ENCODE data around the gene TXNDC2. TPM values are rescaled to one million over a fixed set of nuclear protein-coding genes. Genes with fewer than 3 reads are reported as not detected.

The TXNDC2 gene
- total RNA-seq, 1 donor from 2014 or later = 0.07 TPM

DNA sequence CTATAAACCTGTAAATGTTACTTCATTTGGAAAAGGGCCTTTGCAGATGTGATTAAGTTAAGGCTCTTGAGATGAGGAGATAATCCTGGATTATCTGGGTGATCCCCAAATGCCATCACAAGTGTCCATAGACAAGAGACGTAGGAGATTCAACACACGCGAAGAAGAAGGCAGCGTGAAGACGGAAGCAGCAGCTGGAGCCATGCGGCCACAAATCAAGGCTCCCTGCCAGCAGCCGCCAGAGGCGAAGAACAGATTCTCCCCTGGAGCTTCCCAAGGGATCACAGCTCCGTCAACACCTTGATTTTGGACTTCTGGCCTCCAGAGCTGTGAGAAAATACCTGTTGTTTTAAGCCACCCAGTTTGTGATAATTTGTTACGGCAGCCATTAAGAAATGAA lies 17.1 kb downstream of the TXNDC2 start:
- no peak overlapping the region for H3K27ac Mint-ChIP-seq (ENCODE audit: unreplicated experiment)
- Histone ChIP-seq H3K36me3 (ENCODE audit: insufficient read depth, low read length) (no peaks in the 10 kb centered on the region), H3K27ac (ENCODE audit: low read depth, low read length) (no peak overlapping the region), H3K4me3 (ENCODE audit: insufficient read depth, low read depth, low read length) (no peak overlapping the region), H2AFZ (ENCODE audit: low read depth, low read length) (no peak overlapping the region), H3K4me2 (ENCODE audit: low read length) (no peak overlapping the region), H3K9me3 (ENCODE audit: insufficient read depth, low read depth, low read length) (no peaks in the 10 kb centered on the region), H3K27me3 (ENCODE audit: insufficient read depth, low read length) (no peaks in the 10 kb centered on the region), H3K4me1 (ENCODE audit: insufficient read depth, low read length) (no peaks in the 10 kb centered on the region), H3K79me2 (ENCODE audit: insufficient read depth, low read length) (no peaks in the 10 kb centered on the region), H3K9ac (ENCODE audit: low read length) (no peak overlapping the region), H4K20me1 (ENCODE audit: insufficient read depth, low read length) (no peaks in the 10 kb centered on the region)
- H3K36me3 Mint-ChIP-seq (ENCODE audit: low read depth, unreplicated experiment) = no peaks in the 10 kb centered on the region
- H3K4me1 Mint-ChIP-seq (ENCODE audit: low read depth, unreplicated experiment) = peaks cover 10% of the 10 kb centered on the region
- FAIRE-seq = no peak
- no peak for DNase-seq (ENCODE audit: low read depth)
- H3K4me3 Mint-ChIP-seq (ENCODE audit: unreplicated experiment) = no peak overlapping the region
- TF ChIP-seq EZH2 (IDR thresholded peaks at IDR 0.05; ENCODE audit: insufficient read depth, low read length) = no peak
- TF ChIP-seq, protein P1, sequence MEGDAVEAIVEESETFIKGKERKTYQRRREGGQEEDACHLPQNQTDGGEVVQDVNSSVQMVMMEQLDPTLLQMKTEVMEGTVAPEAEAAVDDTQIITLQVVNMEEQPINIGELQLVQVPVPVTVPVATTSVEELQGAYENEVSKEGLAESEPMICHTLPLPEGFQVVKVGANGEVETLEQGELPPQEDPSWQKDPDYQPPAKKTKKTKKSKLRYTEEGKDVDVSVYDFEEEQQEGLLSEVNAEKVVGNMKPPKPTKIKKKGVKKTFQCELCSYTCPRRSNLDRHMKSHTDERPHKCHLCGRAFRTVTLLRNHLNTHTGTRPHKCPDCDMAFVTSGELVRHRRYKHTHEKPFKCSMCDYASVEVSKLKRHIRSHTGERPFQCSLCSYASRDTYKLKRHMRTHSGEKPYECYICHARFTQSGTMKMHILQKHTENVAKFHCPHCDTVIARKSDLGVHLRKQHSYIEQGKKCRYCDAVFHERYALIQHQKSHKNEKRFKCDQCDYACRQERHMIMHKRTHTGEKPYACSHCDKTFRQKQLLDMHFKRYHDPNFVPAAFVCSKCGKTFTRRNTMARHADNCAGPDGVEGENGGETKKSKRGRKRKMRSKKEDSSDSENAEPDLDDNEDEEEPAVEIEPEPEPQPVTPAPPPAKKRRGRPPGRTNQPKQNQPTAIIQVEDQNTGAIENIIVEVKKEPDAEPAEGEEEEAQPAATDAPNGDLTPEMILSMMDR (IDR thresholded peaks at IDR 0.05; ENCODE audit: insufficient read depth, low read depth, low read length) = no peak
- no peaks in the 10 kb centered on the region for H3K27me3 Mint-ChIP-seq (ENCODE audit: low read depth, unreplicated experiment)
- no peaks in the 10 kb centered on the region for H3K9me3 Mint-ChIP-seq (ENCODE audit: unreplicated experiment)

DNA sequence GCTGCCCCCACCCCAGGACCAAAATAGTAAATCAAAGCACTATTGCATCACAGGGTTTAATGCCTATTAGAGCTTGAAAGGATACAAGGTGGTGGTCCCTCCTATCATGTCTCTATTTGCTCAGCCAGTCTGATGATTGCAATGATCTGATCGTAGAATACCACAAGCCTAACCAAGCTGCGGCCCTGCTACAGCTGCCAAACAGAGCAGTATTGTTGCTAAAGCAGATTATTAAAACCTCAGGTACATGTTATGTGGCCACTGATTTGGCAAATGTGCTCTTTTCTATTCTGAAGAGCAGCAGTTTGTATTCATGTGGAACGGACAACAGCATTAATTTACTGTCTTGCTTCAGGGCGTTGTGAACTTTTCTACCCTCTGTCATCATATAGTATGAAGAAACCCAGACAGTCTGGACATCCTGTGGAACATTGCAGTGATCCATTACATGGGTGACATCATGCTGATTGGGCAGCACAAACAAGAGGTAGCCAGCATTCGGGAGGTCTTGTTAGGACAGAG lies 19.7 kb downstream of the TXNDC2 start:
- Mint-ChIP-seq H3K4me1 (ENCODE audit: low read depth, unreplicated experiment) (peaks cover 1% of the 10 kb centered on the region), H3K27ac (ENCODE audit: unreplicated experiment) (no peak overlapping the region), H3K36me3 (ENCODE audit: low read depth, unreplicated experiment) (no peaks in the 10 kb centered on the region), H3K27me3 (ENCODE audit: low read depth, unreplicated experiment) (no peaks in the 10 kb centered on the region), H3K9me3 (ENCODE audit: unreplicated experiment) (no peaks in the 10 kb centered on the region), H3K4me3 (ENCODE audit: unreplicated experiment) (no peak overlapping the region)
- TF ChIP-seq EZH2 (IDR thresholded peaks at IDR 0.05; ENCODE audit: insufficient read depth, low read length) = no peak
- TF ChIP-seq, protein P1 (IDR thresholded peaks at IDR 0.05; ENCODE audit: insufficient read depth, low read depth, low read length) = no peak
- Histone ChIP-seq H3K36me3 (ENCODE audit: insufficient read depth, low read length) (no peaks in the 10 kb centered on the region), H3K27me3 (ENCODE audit: insufficient read depth, low read length) (no peaks in the 10 kb centered on the region), H3K27ac (ENCODE audit: low read depth, low read length) (no peak overlapping the region), H3K79me2 (ENCODE audit: insufficient read depth, low read length) (no peaks in the 10 kb centered on the region), H3K9ac (ENCODE audit: low read length) (no peak overlapping the region), H3K9me3 (ENCODE audit: insufficient read depth, low read depth, low read length) (no peaks in the 10 kb centered on the region), H3K4me3 (ENCODE audit: insufficient read depth, low read depth, low read length) (no peak overlapping the region), H2AFZ (ENCODE audit: low read depth, low read length) (no peak overlapping the region), H3K4me2 (ENCODE audit: low read length) (no peak overlapping the region), H3K4me1 (ENCODE audit: insufficient read depth, low read length) (no peaks in the 10 kb centered on the region), H4K20me1 (ENCODE audit: insufficient read depth, low read length) (no peaks in the 10 kb centered on the region)
- FAIRE-seq (no peak), DNase-seq (ENCODE audit: low read depth) (no peak)

DNA sequence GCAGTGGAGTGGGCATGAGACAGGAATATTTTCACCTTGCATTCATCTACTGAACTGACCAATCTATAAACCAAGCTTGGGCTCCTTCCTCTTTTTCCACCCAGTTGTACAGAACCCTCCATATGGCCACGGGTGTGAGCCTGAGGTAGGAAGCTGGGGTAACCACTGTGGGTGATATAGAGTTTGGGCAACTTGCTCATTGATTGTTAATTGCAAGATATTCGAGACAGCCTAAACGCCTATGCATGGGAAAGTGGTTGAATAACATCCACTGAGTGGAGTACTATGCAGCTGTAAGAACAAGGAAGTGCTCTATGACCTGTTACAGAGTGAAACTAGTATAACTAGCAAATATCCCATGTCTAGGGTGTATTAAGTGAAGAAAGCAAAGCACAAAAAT lies 20.7 kb downstream of the TXNDC2 start:
- no peaks in the 10 kb centered on the region for H3K9me3 ChIP-seq (ENCODE audit: insufficient read depth, low read depth, low read length)
- Mint-ChIP-seq H3K36me3 (ENCODE audit: low read depth, unreplicated experiment) (no peaks in the 10 kb centered on the region), H3K4me1 (ENCODE audit: low read depth, unreplicated experiment) (no peaks in the 10 kb centered on the region), H3K4me3 (ENCODE audit: unreplicated experiment) (no peak overlapping the region), H3K27me3 (ENCODE audit: low read depth, unreplicated experiment) (no peaks in the 10 kb centered on the region), H3K9me3 (ENCODE audit: unreplicated experiment) (no peaks in the 10 kb centered on the region), H3K27ac (ENCODE audit: unreplicated experiment) (no peak overlapping the region)
- no peak overlapping the region for H3K9ac ChIP-seq (ENCODE audit: low read length)
- H3K27ac ChIP-seq (ENCODE audit: low read depth, low read length) = no peak overlapping the region
- TF ChIP-seq, protein P1 (IDR thresholded peaks at IDR 0.05; ENCODE audit: insufficient read depth, low read depth, low read length) = no peak
- TF ChIP-seq EZH2 (IDR thresholded peaks at IDR 0.05; ENCODE audit: insufficient read depth, low read length) = no peak
- DNase-seq (ENCODE audit: low read depth) = no peak
- no peaks in the 10 kb centered on the region for H3K79me2 ChIP-seq (ENCODE audit: insufficient read depth, low read length)
- no peak for FAIRE-seq
- no peak overlapping the region for H3K4me2 ChIP-seq (ENCODE audit: low read length)
- no peak overlapping the region for H3K4me3 ChIP-seq (ENCODE audit: insufficient read depth, low read depth, low read length)
- H3K27me3 ChIP-seq (ENCODE audit: insufficient read depth, low read length) = no peaks in the 10 kb centered on the region
- no peak overlapping the region for H2AFZ ChIP-seq (ENCODE audit: low read depth, low read length)
- H3K4me1 ChIP-seq (ENCODE audit: insufficient read depth, low read length) = no peaks in the 10 kb centered on the region
- no peaks in the 10 kb centered on the region for H3K36me3 ChIP-seq (ENCODE audit: insufficient read depth, low read length)
- no peaks in the 10 kb centered on the region for H4K20me1 ChIP-seq (ENCODE audit: insufficient read depth, low read length)

All from astrocyte (in vitro differentiated cells and primary cell).